Pulmonary artery endothelial cell (primary cell): ENCODE results near the gene ASB12. TPM values are rescaled to one million over a fixed set of nuclear protein-coding genes. Genes with fewer than 3 reads are reported as not detected.
A peak's percentile ranks its signal among the peaks of the same experiment; 100 is the strongest.
"Not testable (repeated sequence)": the region's sequence is repeated elsewhere in the genome, so short reads cannot be mapped to it uniquely, and the experiment has no call there.

Source experiments
- DNase-seq: peaks from one replicate; pipeline ENCODE4 v3.0.0-alpha.2; 2011; ENCODE audit warnings: low read depth, low spot score
- total RNA-seq: library from RNA; depleted of rRNA; stranded (reverse); fragments of >200 nt; gene quantifications from 2 replicates; pipeline ENCODE4 v1.2.3, GENCODE V29; 2014

The ASB12 gene
- total RNA-seq = not detected in 2 replicates

DNA sequence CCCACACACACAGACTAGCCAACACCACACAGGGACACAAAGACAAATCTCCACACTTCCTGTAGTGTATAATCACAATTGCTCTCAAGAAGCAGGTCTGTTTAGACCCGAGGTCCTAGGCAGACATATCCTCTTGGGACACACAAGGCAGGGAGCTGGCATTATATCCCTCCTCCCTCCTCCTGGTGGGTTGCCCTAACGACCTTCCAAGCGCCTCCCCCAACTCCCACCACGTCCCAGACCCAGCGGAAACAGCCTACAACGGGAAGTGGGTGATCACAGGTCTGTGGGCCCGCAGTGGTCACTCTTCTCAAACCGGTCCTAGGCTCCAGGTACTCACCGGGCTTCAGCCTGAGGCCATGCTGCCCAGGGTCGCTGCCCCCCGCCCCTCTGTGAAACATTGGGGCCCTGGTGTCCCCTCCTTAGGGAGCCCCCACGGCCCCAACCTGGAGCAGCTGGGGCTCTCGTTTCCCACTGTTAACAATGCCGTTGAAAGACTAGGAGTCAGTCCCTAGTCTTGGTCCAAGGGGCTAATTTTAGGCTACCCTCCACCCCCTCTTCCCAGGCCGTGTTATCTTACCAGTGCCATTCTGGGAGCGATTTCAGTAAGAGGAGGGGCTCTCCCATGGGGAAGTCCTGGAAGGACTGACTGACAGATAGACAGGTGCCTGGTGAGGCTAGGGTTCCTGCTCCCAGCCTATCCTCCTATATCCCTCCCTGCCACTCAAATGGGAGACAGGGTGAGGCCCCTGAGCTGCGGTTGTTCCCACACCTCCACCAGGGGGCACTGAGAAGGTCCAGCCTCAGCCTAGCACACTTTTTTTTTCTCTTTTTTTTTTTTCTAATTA, at the start of gene ASB12:
TSS of gene ASB12 (minus strand) at position 485 of the 848 bp plus-strand sequence. CDS start 4,957 bp downstream, outside the sequence.
- DNase-seq = no peak

GRCh38 chrX:64265265-64265664, 34.9 kb upstream of the ASB12 start:
- no peak for DNase-seq

DNA sequence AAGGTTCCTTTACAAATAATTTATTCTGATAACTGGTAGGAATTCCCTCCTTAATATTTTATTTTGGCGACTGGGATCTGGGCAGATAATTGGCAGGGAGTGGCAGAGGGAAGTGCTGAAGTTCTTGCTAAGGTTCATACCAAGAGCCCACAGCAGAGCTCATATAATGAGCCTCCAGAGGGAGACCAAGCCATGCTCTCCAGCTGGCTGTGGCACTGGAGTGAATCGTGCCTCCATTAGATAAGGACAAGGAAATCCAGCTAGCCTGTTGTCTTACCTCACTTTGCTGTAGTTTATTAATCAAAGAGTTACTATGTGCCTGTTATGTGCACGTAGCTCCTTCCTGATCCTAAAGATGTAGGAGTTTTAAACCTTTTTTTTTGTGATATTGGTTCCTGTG, 1.3 kb downstream of the ASB12 start:
- DNase-seq = no peak

DNA sequence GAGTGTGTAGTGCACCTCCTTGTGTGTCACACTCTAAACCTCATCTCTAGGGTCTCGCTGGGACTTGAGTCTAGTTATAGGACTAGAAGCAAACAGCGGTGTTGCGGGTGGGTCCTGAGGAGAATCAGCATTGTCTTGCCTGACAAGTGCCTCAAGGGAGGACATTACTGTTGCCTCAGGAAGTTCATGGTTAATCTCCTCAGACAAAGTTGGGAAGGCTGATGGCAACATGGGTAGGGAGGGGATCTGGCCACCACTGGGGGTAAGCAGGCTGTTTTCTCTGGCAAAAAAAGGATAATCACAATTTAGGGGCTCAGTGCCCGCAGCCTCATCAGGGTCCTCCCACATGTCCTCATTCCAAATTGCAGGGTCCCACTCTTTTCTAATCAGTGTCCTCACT, 12.4 kb downstream of the ASB12 start:
- no peak for DNase-seq

DNA sequence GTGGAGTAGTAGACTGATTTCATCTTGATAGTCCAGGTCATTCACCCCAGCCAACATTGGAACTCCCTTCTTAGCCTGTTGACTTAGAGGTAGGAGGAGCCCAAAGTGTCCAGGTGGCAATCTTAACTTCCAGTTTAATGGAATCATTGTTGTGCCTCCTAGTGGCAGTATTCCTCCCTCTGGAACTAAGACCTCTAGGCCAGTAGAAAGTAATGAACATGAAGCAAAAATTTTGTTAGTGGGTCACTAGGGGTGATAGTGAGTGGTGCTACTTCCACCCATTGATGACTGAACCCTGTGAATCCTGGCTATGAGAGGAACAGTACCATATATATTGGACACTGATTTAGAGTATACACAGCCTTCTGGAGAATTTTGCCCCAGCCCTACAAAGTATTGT, 16.4 kb downstream of the ASB12 start:
- DNase-seq = not testable (repeated sequence)

DNA sequence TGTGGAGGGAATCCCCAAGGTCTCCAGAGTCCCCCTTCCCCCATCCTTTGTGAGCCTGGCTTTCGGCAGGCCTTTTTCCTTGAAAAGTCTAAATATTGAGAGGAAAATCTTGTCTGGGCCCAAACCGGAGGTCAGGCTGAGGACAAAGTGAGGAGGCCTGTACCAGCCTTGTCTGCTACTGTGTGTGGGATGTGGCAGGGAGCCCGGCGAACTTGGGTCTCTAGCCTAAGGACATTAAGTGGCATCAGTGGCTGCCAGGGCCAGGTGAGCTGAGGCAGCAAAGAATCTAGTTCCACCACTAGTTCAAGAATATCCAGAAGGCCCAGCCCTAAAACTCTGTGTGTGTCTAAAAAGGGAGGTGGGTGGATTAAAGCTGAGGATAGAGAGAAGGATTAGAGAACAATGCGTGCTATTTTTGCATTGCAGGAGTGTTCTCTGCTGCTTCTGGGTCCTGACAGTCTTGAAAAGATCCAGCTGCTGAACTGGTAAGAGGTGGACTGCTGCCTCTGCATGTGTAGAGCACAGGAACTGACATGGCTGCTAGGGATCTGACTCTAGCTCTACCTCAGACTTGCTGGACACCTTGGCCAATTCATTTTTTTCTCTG, 23.7 kb downstream of the ASB12 start:
- DNase-seq = no peak

- peak; percentile 59 for DNase-seq
These were observed 24.5 kb downstream of the ASB12 start for GRCh38 chrX:64205735-64206501.

GRCh38 chrX:64205441-64205734, 25.0 kb downstream of the ASB12 start, which contains the start of gene AMER1:
AMER1 (minus strand) TSS chrX:64205708; CDS start chrX:64193286, 12,422 bp downstream.
- no peak for DNase-seq

DNA sequence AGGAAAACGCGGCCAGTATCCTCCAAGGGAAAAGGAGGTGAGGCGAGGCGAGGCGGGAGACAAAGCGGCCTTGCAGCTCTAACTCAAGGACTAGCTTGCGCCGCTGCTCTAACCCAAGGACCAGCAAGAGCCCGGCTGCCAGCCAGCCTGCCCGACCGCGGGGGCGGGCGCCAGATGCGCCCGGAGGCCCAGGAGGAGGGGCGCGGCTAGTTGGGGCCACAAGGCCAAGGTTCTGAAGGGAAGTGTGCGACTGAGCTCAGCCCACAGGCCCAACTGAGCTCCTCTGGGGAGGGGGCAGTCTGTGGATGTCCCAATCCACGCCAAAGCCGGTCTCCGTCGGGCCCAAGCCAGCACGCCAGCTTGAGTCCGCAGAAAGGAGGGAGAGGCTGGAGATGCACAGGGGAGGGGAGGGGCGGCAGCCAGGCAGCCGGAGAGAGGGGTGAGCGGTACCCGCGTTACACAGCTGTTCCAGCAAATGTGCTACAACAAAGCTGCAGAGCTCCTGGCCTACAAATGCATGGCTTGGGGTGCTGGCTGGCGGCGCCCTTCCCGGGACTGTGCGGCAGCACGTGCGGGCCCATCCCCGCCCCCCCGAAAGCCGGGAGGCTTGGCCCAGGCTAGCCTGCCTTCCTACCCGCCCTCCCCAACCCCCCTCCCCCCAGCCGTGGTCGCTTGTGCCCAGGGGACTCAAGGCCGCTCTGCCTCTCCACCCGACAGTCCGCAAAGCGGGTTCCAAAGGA, 25.5 kb downstream of the ASB12 start:
- no peak for DNase-seq

- DNase-seq = no peak
These were observed 26.2 kb downstream of the ASB12 start for GRCh38 chrX:64204252-64204651.

GRCh38 chrX:64202808-64203325, 27.5 kb downstream of the ASB12 start:
- DNase-seq = no peak

GRCh38 chrX:64198036-64198435, 32.4 kb downstream of the ASB12 start:
- DNase-seq = no peak

DNA sequence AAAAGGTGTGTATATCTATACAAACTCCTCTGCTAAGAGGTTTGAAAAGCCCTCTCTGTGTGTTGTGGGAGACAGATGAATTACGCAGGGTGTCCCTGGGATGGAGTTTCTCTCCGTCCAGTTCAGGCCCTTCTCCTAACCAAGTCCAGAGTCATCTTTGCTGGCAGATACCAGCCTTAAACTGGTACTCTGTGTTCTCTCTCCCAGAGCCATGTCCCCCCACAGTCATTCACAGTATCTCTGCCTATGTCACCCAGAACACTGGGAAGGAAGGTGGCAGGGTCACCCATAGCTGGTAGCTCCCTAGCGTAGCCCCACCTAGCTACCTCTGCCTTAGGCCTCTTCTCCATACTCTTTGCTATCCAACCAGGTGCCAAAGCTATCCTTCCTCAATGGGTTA, 33.8 kb downstream of the ASB12 start:
- no peak for DNase-seq

- no peak for DNase-seq
These were observed 34.5 kb downstream of the ASB12 start for GRCh38 chrX:64195862-64196261.

GRCh38 chrX:64192673-64193072, 37.7 kb downstream of the ASB12 start:
- DNase-seq = no peak

- no peak for DNase-seq
These were observed 38.4 kb downstream of the ASB12 start for GRCh38 chrX:64192040-64192439.

DNA sequence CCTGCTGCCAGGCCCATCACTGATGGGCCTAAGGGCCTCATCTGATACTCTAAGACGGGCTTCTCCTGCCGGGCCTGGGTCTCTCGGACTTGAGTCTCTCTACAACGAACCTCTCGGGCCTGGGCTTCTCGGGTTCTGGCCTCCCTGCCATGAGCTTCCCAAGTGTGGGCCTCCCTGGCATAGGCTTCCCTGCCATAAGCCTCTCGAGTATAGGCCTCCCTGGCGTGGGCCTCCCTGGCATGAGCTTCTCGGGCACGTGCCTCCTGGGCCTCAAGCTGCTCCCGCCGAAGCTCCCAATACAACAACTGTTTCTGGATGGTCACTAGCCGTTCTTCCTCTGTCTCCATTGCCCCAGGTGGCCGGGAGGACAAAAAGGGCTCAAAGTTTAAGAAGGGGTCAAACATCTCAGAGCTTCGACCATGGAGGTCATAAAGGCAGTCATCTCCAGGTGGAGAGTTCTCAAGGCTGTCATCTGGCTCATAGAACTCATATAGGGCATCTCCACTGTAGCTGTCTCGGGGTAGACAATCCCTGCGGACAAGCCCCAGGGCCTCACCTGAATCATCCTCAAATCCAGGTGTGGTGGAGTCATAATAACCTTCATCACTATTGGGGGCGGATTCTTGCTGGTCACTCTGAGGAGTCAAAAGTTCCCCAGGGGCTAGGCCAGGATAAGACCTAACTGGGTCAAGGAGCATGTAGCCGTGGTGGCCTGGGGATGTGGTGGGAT, 39.0 kb downstream of the ASB12 start:
- DNase-seq = no peak

GRCh38 chrX:64190136-64190740, 40.2 kb downstream of the ASB12 start:
- DNase-seq = no peak

DNA sequence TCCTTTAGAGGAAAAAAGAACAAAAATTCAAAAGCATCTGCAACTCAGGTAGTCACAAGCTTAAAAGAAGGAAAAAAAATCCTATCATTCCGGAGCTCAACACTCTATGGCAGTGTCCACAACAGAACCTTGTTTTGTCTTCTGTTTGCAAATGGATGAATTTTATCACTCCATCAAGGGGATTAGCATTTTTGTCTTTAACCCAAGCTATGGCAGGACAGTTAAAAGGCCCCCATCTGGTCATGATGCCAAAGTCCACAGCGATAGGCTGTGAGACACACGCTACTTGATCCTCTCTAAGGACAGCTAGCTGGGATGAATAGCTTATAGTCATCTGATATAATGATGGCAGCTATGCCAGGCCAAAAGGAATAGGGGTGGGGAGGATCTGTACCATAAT, 41.5 kb downstream of the ASB12 start:
- no peak for DNase-seq

GRCh38 chrX:64187762-64188150, 42.7 kb downstream of the ASB12 start:
- DNase-seq = no peak
